Mesenchymal stem cell (in vitro differentiated cells and primary cell): ENCODE results near the gene UBAC2.

ENCODE experiments used
- DNase-seq: peaks from one replicate; pipeline ENCODE4 v3.0.0-alpha.2; 2013
- H2AFZ ChIP-seq: one replicate; pipeline ENCODE4 v1.6.1; 2013; ENCODE audit warnings: low read depth, mild to moderate bottlenecking, control low read depth, inconsistent platforms, low read length, moderate library complexity
- H2AK5ac ChIP-seq: 2 replicates; pipeline ENCODE4 v1.6.1; 2013; ENCODE audit warnings: low read length, moderate library complexity, mild to moderate bottlenecking, inconsistent platforms; ENCODE audit not compliant: severe bottlenecking
- H2BK120ac ChIP-seq: one replicate; pipeline ENCODE4 v1.6.1; 2013; ENCODE audit warnings: low read depth, mild to moderate bottlenecking, inconsistent platforms, low read length, moderate library complexity
- H2BK12ac ChIP-seq, 2 experiments: one replicate each; pipeline ENCODE4 v1.6.1; 2013; ENCODE audit warnings: inconsistent platforms in 2 of 2, low read length in 2 of 2, mild to moderate bottlenecking in 2 of 2, moderate library complexity in 2 of 2, control low read depth in 1 of 2
- H2BK15ac ChIP-seq: one replicate; pipeline ENCODE4 v1.6.1; 2013; ENCODE audit warnings: mild to moderate bottlenecking, low read depth, inconsistent platforms; ENCODE audit not compliant: poor library complexity, severe bottlenecking
- H2BK5ac ChIP-seq: 2 replicates; pipeline ENCODE4 v1.6.1; 2013; ENCODE audit warnings: low read depth, mild to moderate bottlenecking, low read length, control low read depth, inconsistent platforms; ENCODE audit not compliant: poor library complexity, severe bottlenecking
- H3K14ac ChIP-seq, 2 experiments: one replicate each; pipeline ENCODE4 v1.6.1; 2013; ENCODE audit warnings: inconsistent platforms in 2 of 2, low read length in 2 of 2, control low read depth in 1 of 2, mild to moderate bottlenecking in 1 of 2, moderate library complexity in 1 of 2
- H3K18ac ChIP-seq, 2 experiments: one replicate each; pipeline ENCODE4 v1.6.1; 2013; ENCODE audit warnings: inconsistent platforms in 2 of 2, low read length in 2 of 2, control low read depth in 1 of 2, low read depth in 1 of 2, mild to moderate bottlenecking in 1 of 2
- H3K23ac ChIP-seq, 2 experiments: one replicate each; pipeline ENCODE4 v1.6.1; 2013; ENCODE audit warnings: inconsistent platforms in 2 of 2, low read length in 2 of 2, mild to moderate bottlenecking in 2 of 2, moderate library complexity in 2 of 2, control low read depth in 1 of 2
- H3K27ac ChIP-seq: 2 replicates; pipeline ENCODE4 v1.5.1; 2013; ENCODE audit warnings: mild to moderate bottlenecking, moderate library complexity, low read length, control low read depth, inconsistent platforms; ENCODE audit not compliant: poor library complexity, severe bottlenecking
- H3K27me3 ChIP-seq, 2 experiments: 2 replicates each; pipeline versions ENCODE4 v1.6.1 to v1.7.0; 2013; ENCODE audit warnings: low read length in 2 of 2, mild to moderate bottlenecking in 2 of 2, moderate library complexity in 2 of 2, control low read depth in 1 of 2, inconsistent platforms in 1 of 2; ENCODE audit not compliant: control insufficient read depth in 1 of 2, insufficient read depth in 1 of 2
- H3K36me3 ChIP-seq, 2 experiments: 2 replicates each; pipeline versions ENCODE4 v1.6.1 to v1.7.0; 2013; ENCODE audit warnings: low read length in 2 of 2, control low read depth in 1 of 2, inconsistent platforms in 1 of 2, low read depth in 1 of 2, mild to moderate bottlenecking in 1 of 2; ENCODE audit not compliant: insufficient read depth in 2 of 2, control insufficient read depth in 1 of 2
- H3K4ac ChIP-seq, 2 experiments: one replicate each; pipeline ENCODE4 v1.6.1; 2013; ENCODE audit warnings: inconsistent platforms in 2 of 2, low read length in 2 of 2, mild to moderate bottlenecking in 2 of 2, moderate library complexity in 2 of 2, control low read depth in 1 of 2, low read depth in 1 of 2
- H3K4me1 ChIP-seq: 2 replicates; pipeline ENCODE4 v1.6.1; 2013; ENCODE audit warnings: low read depth, low read length, control low read depth; ENCODE audit not compliant: control insufficient read depth, insufficient read depth
- H3K4me2 ChIP-seq: 2 replicates; pipeline ENCODE4 v1.6.1; 2013; ENCODE audit warnings: low read length, mild to moderate bottlenecking, inconsistent platforms; ENCODE audit not compliant: poor library complexity, severe bottlenecking
- H3K4me3 ChIP-seq, 2 experiments: 2 replicates each; pipeline versions ENCODE4 v1.5.1 to v1.7.0; 2013; ENCODE audit warnings: low read length in 2 of 2, mild to moderate bottlenecking in 2 of 2, control low read depth in 1 of 2, low read depth in 1 of 2; ENCODE audit not compliant: insufficient read depth in 1 of 2
- H3K79me1 ChIP-seq: replicated peaks from 2 replicates; pipeline ENCODE4 v1.6.1; 2013; ENCODE audit warnings: mild to moderate bottlenecking, control low read depth, low read length, inconsistent platforms; ENCODE audit not compliant: poor library complexity, severe bottlenecking
- H3K9ac ChIP-seq: 2 replicates; pipeline ENCODE4 v1.7.0; 2013; ENCODE audit warnings: mild to moderate bottlenecking, low read length, moderate library complexity
- H3K9me3 ChIP-seq: 2 replicates; pipeline ENCODE4 v1.7.0; 2013; ENCODE audit warnings: mild to moderate bottlenecking, low read length; ENCODE audit not compliant: control insufficient read depth
- H4K8ac ChIP-seq: one replicate; pipeline ENCODE4 v1.6.1; 2013; ENCODE audit warnings: inconsistent platforms, mild to moderate bottlenecking, low read length, moderate library complexity
- H4K91ac ChIP-seq: one replicate; pipeline ENCODE4 v1.6.1; 2013; ENCODE audit warnings: mild to moderate bottlenecking, low read length, inconsistent platforms
- WGBS: methylation state at CpG from one replicate; pipeline ENCODE4 v1.1.7; 2013; ENCODE audit warnings: mixed read lengths; 5-methylcytosine and 5-hydroxymethylcytosine counted together

The UBAC2 gene

GRCh38 chr13:99256709-99257108 lies 56.1 kb downstream of the UBAC2 start:
- Histone ChIP-seq H3K27me3 (no peaks in the 10 kb centered on the region), H3K18ac (no peak overlapping the region), H3K4me1 (no peaks in the 10 kb centered on the region), H3K27ac (no peak overlapping the region), H3K9me3 (no peaks in the 10 kb centered on the region), H4K8ac (no peak overlapping the region), H4K91ac (no peak overlapping the region), H3K14ac (no peak overlapping the region), H2AK5ac (no peak overlapping the region), H3K9ac (no peak overlapping the region), H2BK12ac (no peak overlapping the region), H2BK5ac (no peak overlapping the region), H3K36me3 (peaks cover 10 to 38% of the 10 kb centered on the region in 2 experiments), H3K23ac (no peak overlapping the region), H2AFZ (no peak overlapping the region), H3K4ac (no peak overlapping the region), H2BK120ac (no peak overlapping the region), H3K4me2 (no peak overlapping the region), H2BK15ac (no peak overlapping the region), H3K4me3 (no peak overlapping the region), H3K79me1 (peaks cover 10% of the 10 kb centered on the region)
- no CpG with 5 or more reads among the region's 3 CpGs for WGBS
- DNase-seq, result peak; percentile 16

GRCh38 chr13:99257291-99257690 lies 56.6 kb downstream of the UBAC2 start:
- H2BK12ac ChIP-seq, result no peak overlapping the region
- no peak overlapping the region for H2AFZ ChIP-seq
- no peak overlapping the region for H2BK5ac ChIP-seq
- no peak overlapping the region for H3K23ac ChIP-seq
- H3K18ac ChIP-seq, result no peak overlapping the region
- H3K79me1 ChIP-seq, result peaks cover 6% of the 10 kb centered on the region
- H3K4me1 ChIP-seq, result no peaks in the 10 kb centered on the region
- no peak overlapping the region for H3K4me3 ChIP-seq
- H2AK5ac ChIP-seq, result no peak overlapping the region
- no peak for DNase-seq
- H3K9ac ChIP-seq, result no peak overlapping the region
- no peaks in the 10 kb centered on the region for H3K9me3 ChIP-seq
- no peak overlapping the region for H4K91ac ChIP-seq
- H3K4ac ChIP-seq, result no peak overlapping the region
- H3K4me2 ChIP-seq, result no peak overlapping the region
- H2BK15ac ChIP-seq, result no peak overlapping the region
- H4K8ac ChIP-seq, result no peak overlapping the region
- peaks cover 10 to 32% of the 10 kb centered on the region in 2 experiments for H3K36me3 ChIP-seq
- no peaks in the 10 kb centered on the region for H3K27me3 ChIP-seq
- H2BK120ac ChIP-seq, result no peak overlapping the region
- no peak overlapping the region for H3K27ac ChIP-seq
- WGBS, result 100% methylated on average over 2 of the region's 2 CpGs
- no peak overlapping the region for H3K14ac ChIP-seq

- H4K91ac ChIP-seq, result no peak within 1 kb of the TSS
- H3K9ac ChIP-seq, result no peak within 1 kb of the TSS
- no peak within 1 kb of the TSS for H3K27ac ChIP-seq
- H2BK120ac ChIP-seq, result no peak within 1 kb of the TSS
- peaks cover 10 to 30% of the 10 kb centered on the region in 2 experiments for H3K36me3 ChIP-seq
- H3K9me3 ChIP-seq, result no peaks in the 10 kb centered on the region
- no peak within 1 kb of the TSS for H3K14ac ChIP-seq
- H3K4ac ChIP-seq, result no peak within 1 kb of the TSS
- no peaks in the 10 kb centered on the region for H3K4me1 ChIP-seq
- H2AFZ ChIP-seq, result no peak within 1 kb of the TSS
- H2BK12ac ChIP-seq, result no peak within 1 kb of the TSS
- no peak within 1 kb of the TSS for H3K23ac ChIP-seq
- H2AK5ac ChIP-seq, result no peak within 1 kb of the TSS
- no peak within 1 kb of the TSS for H3K18ac ChIP-seq
- no peak within 1 kb of the TSS for H2BK5ac ChIP-seq
- H2BK15ac ChIP-seq, result no peak within 1 kb of the TSS
- H3K79me1 ChIP-seq, result peaks cover 6% of the 10 kb centered on the region
- H3K4me2 ChIP-seq, result no peak within 1 kb of the TSS
- H3K27me3 ChIP-seq, result no peaks in the 10 kb centered on the region
- 95% methylated on average over 4 of the region's 4 CpGs for WGBS
- H3K4me3 ChIP-seq, result no peak within 1 kb of the TSS
- peak; percentile 11 for DNase-seq
- no peak within 1 kb of the TSS for H4K8ac ChIP-seq
Measured at GRCh38 chr13:99258210-99258860, 57.7 kb downstream of the UBAC2 start, which contains the start of gene GPR18. TSS of gene GPR18 (minus strand) at chr13:99258379. CDS start at chr13:99255872, 2,507 bp downstream.

- Histone ChIP-seq H4K8ac (no peak overlapping the region), H3K79me1 (peaks cover 8% of the 10 kb centered on the region), H2AK5ac (no peak overlapping the region), H3K23ac (no peak overlapping the region), H3K14ac (no peak overlapping the region), H3K27me3 (no peaks in the 10 kb centered on the region), H3K36me3 (peaks cover 10 to 30% of the 10 kb centered on the region in 2 experiments), H3K9ac (no peak overlapping the region), H3K4me1 (no peaks in the 10 kb centered on the region), H3K4me2 (no peak overlapping the region), H3K9me3 (no peaks in the 10 kb centered on the region), H2BK120ac (no peak overlapping the region), H3K18ac (no peak overlapping the region), H4K91ac (no peak overlapping the region), H2BK15ac (no peak overlapping the region), H3K4ac (no peak overlapping the region), H3K27ac (no peak overlapping the region), H3K4me3 (no peak overlapping the region), H2BK5ac (no peak overlapping the region), H2AFZ (no peak overlapping the region), H2BK12ac (no peak overlapping the region)
- WGBS, result 100% methylated on average over 1 of the region's 3 CpGs
- DNase-seq, result no peak
Measured at GRCh38 chr13:99258946-99259345, 58.3 kb downstream of the UBAC2 start.
